Liver (tissue), 9 donors: ENCODE results near the gene WWC2. TPM values are rescaled to one million over a fixed set of nuclear protein-coding genes. Genes with fewer than 3 reads are reported as not detected.

Experiments used
- DNase-seq: peaks from one replicate; pipeline ENCODE4 v3.0.0-alpha.2; 2017; ENCODE audit warnings: low spot score
- H3K27ac ChIP-seq, 2 donors: one replicate each; pipeline ENCODE4 v1.7.0; 2013; ENCODE audit warnings: inconsistent platforms in 2 of 2, low read length in 2 of 2, control low read depth in 1 of 2, low read depth in 1 of 2, mild to moderate bottlenecking in 1 of 2
- H3K27me3 ChIP-seq, 4 donors: one replicate each; pipeline versions ENCODE4 v1.6.1 to v1.7.0; 2013; ENCODE audit warnings: low read length in 3 of 4, inconsistent platforms in 1 of 4, mild to moderate bottlenecking in 1 of 4, moderate library complexity in 1 of 4; ENCODE audit not compliant: control insufficient read depth in 4 of 4, insufficient read depth in 4 of 4
- H3K36me3 ChIP-seq, 4 donors: one replicate each; pipeline versions ENCODE4 v1.6.1 to v1.7.0; 2013; ENCODE audit warnings: low read length in 3 of 4, mild to moderate bottlenecking in 3 of 4, low read depth in 1 of 4, moderate library complexity in 1 of 4; ENCODE audit not compliant: control insufficient read depth in 4 of 4, insufficient read depth in 3 of 4
- H3K4me1 ChIP-seq, 4 donors: one replicate each; pipeline versions ENCODE4 v1.6.1 to v1.7.0; 2013; ENCODE audit warnings: low read length in 3 of 4, mild to moderate bottlenecking in 3 of 4, moderate library complexity in 1 of 4; ENCODE audit not compliant: control insufficient read depth in 4 of 4, insufficient read depth in 4 of 4
- H3K4me3 ChIP-seq, 3 donors: one replicate each; pipeline versions ENCODE4 v1.6.1 to v1.7.0; 2013; ENCODE audit warnings: low read length in 3 of 3, control low read depth in 1 of 3, low read depth in 1 of 3, mild to moderate bottlenecking in 1 of 3
- H3K9ac ChIP-seq, 2 donors: one replicate each; pipeline ENCODE4 v1.7.0; 2013; ENCODE audit warnings: low read length in 2 of 2, mild to moderate bottlenecking in 2 of 2, moderate library complexity in 2 of 2, control low read depth in 1 of 2, low read depth in 1 of 2
- H3K9me3 ChIP-seq, 4 donors: one replicate each; pipeline versions ENCODE4 v1.6.1 to v1.7.0; 2013; ENCODE audit warnings: low read length in 3 of 4; ENCODE audit not compliant: control insufficient read depth in 4 of 4
- EGR1 ChIP-seq, 2 donors: IDR thresholded peaks; 2 replicates each; pipeline ENCODE4 v1.6.1; 2016 to 2018; ENCODE audit warnings: antibody characterized with exemption in 2 of 2, low read depth in 2 of 2
- FOXA1 ChIP-seq: IDR thresholded peaks from 2 replicates; pipeline ENCODE4 v1.6.1; 2016; ENCODE audit warnings: antibody characterized with exemption
- FOXA2 ChIP-seq: IDR thresholded peaks from 2 replicates; pipeline ENCODE4 v1.6.1; 2016; ENCODE audit warnings: antibody characterized with exemption
- GABPA ChIP-seq, 2 donors: IDR thresholded peaks in 1 of 2; conservative IDR thresholded peaks in 1 of 2; 2 replicates each; pipeline ENCODE4 v1.6.1; 2016; ENCODE audit warnings: antibody characterized with exemption in 2 of 2, mild to moderate bottlenecking in 1 of 2, moderate library complexity in 1 of 2
- HNF4A ChIP-seq, 2 donors: conservative IDR thresholded peaks; 2 replicates each; pipeline ENCODE4 v1.6.1; 2016; ENCODE audit warnings: antibody characterized with exemption in 2 of 2, mild to moderate bottlenecking in 2 of 2
- HNF4G ChIP-seq: IDR thresholded peaks from 2 replicates; pipeline ENCODE4 v1.6.1; 2016; ENCODE audit warnings: antibody characterized with exemption
- JUND ChIP-seq, 2 donors: IDR thresholded peaks; 2 replicates each; pipeline ENCODE4 v1.6.1; 2016; ENCODE audit warnings: antibody characterized with exemption in 2 of 2
- RXRA ChIP-seq, 2 donors: IDR thresholded peaks; 2 replicates each; pipeline ENCODE4 v1.6.1; 2017 to 2018; ENCODE audit warnings: antibody characterized with exemption in 2 of 2, mild to moderate bottlenecking in 1 of 2
- TAF1 ChIP-seq: conservative IDR thresholded peaks from 2 replicates; pipeline ENCODE4 v1.6.1; 2016; ENCODE audit warnings: antibody characterized with exemption, mild to moderate bottlenecking
- YY1 ChIP-seq: IDR thresholded peaks from 2 replicates; pipeline ENCODE4 v1.6.1; 2016; ENCODE audit warnings: antibody characterized with exemption, mild to moderate bottlenecking
- WGBS: extraction: QIAGEN DNeasy Blood & Tissue Kit; methylation state at CpG from one replicate; pipeline ENCODE4 v1.1.7; 2013; 5-methylcytosine and 5-hydroxymethylcytosine counted together
- polyA plus RNA-seq, 2 donors: library from polyadenylated mRNA; stranded (reverse) in 1 of 2; unstranded in 1 of 2; fragments of 200-250 nt in 1 of 2; fragments of >200 nt in 1 of 2; fragmentation: Nextera tagmentation in 1 of 2; extraction: Ambion mirVana in 1 of 2; gene quantifications; one replicate each; pipeline versions ENCODE4 v1.2.1 to v1.2.3, GENCODE V29; 2013 to 2015
- total RNA-seq, 2 donors: library from RNA; depleted of rRNA; stranded (reverse); fragments of >200 nt; gene quantifications; one replicate each; pipeline ENCODE4 v1.2.3, GENCODE V29; 2014
- TF ChIP-seq, protein P1 (sequence below): fragments of 150-350 bp; IDR thresholded peaks from 2 replicates; pipeline ENCODE4 v1.5.1; 2017; ENCODE audit warnings: improper control_type of control experiment, low read depth, low read length; ENCODE audit not compliant: missing input control
- TF ChIP-seq, protein P2 (sequence below): IDR thresholded peaks from 2 replicates; pipeline ENCODE4 v1.6.1; 2016; ENCODE audit warnings: antibody characterized with exemption
- TF ChIP-seq, protein P3 (sequence below): IDR thresholded peaks from 2 replicates; pipeline ENCODE4 v1.6.1; 2016; ENCODE audit warnings: antibody characterized with exemption
- TF ChIP-seq, protein P4 (sequence below): IDR thresholded peaks from 2 replicates; pipeline ENCODE4 v1.6.1; 2016; ENCODE audit warnings: antibody characterized with exemption, mild to moderate bottlenecking
- donor health status: healthy.
- donor health status: healthy.
- donor health status: healthy.
- donor health status: healthy.
- donor health status: healthy.

Gene WWC2
- total and polyA plus RNA-seq, 4 donors = 8.6 to 60.1 (median 13.3) TPM

DNA sequence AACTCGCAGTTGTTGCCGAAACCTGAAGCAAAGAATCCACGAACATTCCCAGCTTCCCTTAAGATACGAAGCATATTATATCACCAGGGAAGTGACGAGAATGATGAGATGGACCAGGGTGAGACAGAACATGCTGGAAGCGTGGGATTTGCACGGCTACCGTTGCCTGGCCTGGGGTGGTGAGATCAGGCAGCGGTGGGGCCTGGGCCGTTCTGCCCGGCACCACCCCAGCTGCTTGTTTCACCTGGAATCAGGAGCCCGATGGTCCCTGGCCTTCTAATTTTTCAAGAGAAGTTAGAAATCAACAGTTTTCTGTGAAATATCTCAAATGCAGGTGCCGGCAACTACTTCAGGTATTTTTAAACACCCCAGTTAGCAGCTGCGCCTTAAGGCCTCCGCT, 215.3 kb downstream of the WWC2 start:
- Histone ChIP-seq H3K27me3 (no peaks in the 10 kb centered on the region), H3K36me3 (peaks cover 2 to 48% (median 25%) of the 10 kb centered on the region in 4 donors), H3K4me1 (no peaks in the 10 kb centered on the region), H3K9ac (no peak overlapping the region), H3K27ac (no peak overlapping the region), H3K9me3 (no peaks in the 10 kb centered on the region), H3K4me3 (no peak overlapping the region)
- no peak for DNase-seq
- TF ChIP-seq HNF4G (no peak), RXRA (IDR thresholded peaks at IDR 0.05) (no peak), HNF4A (conservative IDR thresholded peaks at IDR 0.05) (no peak), FOXA1 (no peak), YY1 (no peak), JUND (IDR thresholded peaks at IDR 0.05) (no peak), GABPA (IDR thresholded peaks at IDR 0.05 in 1 of 2, conservative IDR thresholded peaks at IDR 0.05 in 1 of 2) (no peak), FOXA2 (no peak), EGR1 (IDR thresholded peaks at IDR 0.05; ENCODE audit: low read depth in 2 of 2) (no peak), TAF1 (no peak)
- TF ChIP-seq, protein P1, sequence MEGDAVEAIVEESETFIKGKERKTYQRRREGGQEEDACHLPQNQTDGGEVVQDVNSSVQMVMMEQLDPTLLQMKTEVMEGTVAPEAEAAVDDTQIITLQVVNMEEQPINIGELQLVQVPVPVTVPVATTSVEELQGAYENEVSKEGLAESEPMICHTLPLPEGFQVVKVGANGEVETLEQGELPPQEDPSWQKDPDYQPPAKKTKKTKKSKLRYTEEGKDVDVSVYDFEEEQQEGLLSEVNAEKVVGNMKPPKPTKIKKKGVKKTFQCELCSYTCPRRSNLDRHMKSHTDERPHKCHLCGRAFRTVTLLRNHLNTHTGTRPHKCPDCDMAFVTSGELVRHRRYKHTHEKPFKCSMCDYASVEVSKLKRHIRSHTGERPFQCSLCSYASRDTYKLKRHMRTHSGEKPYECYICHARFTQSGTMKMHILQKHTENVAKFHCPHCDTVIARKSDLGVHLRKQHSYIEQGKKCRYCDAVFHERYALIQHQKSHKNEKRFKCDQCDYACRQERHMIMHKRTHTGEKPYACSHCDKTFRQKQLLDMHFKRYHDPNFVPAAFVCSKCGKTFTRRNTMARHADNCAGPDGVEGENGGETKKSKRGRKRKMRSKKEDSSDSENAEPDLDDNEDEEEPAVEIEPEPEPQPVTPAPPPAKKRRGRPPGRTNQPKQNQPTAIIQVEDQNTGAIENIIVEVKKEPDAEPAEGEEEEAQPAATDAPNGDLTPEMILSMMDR = no peak
- TF ChIP-seq, protein P2, sequence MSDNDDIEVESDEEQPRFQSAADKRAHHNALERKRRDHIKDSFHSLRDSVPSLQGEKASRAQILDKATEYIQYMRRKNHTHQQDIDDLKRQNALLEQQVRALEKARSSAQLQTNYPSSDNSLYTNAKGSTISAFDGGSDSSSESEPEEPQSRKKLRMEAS = no peak
- TF ChIP-seq, protein P3, sequence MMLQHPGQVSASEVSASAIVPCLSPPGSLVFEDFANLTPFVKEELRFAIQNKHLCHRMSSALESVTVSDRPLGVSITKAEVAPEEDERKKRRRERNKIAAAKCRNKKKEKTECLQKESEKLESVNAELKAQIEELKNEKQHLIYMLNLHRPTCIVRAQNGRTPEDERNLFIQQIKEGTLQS = no peak
- WGBS = 97% methylated on average over 15 of the region's 15 CpGs

DNA sequence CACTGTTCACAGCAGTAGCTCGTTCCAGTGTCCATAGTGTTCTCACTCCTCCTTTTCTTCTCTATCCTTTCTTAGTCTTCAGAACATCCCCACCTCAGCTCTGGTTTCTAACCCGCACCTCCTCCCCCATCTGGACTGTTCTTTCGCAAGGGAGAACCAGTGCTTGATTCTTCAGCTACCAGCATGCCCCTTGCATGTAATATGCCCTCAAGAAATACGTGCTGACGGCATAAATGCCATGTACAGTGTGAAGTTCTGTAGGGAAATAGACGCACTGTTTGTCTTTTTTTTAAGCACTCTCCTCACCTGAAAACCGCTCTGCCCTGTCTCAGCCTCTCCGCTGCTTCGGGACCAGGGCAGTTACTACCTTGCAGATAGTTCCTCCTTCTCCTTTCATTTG, 215.7 kb downstream of the WWC2 start:
- Histone ChIP-seq H3K9ac (no peak overlapping the region), H3K4me3 (no peak overlapping the region), H3K36me3 (peaks cover 2 to 48% (median 25%) of the 10 kb centered on the region in 4 donors), H3K9me3 (no peaks in the 10 kb centered on the region), H3K27me3 (no peaks in the 10 kb centered on the region), H3K4me1 (no peaks in the 10 kb centered on the region), H3K27ac (no peak overlapping the region)
- DNase-seq = no peak
- 91% methylated on average over 9 of the region's 9 CpGs for WGBS
- TF ChIP-seq, protein P3 = no peak
- TF ChIP-seq FOXA1 (no peak), GABPA (IDR thresholded peaks at IDR 0.05 in 1 of 2, conservative IDR thresholded peaks at IDR 0.05 in 1 of 2) (no peak), HNF4A (conservative IDR thresholded peaks at IDR 0.05) (no peak)
- TF ChIP-seq, protein P4, sequence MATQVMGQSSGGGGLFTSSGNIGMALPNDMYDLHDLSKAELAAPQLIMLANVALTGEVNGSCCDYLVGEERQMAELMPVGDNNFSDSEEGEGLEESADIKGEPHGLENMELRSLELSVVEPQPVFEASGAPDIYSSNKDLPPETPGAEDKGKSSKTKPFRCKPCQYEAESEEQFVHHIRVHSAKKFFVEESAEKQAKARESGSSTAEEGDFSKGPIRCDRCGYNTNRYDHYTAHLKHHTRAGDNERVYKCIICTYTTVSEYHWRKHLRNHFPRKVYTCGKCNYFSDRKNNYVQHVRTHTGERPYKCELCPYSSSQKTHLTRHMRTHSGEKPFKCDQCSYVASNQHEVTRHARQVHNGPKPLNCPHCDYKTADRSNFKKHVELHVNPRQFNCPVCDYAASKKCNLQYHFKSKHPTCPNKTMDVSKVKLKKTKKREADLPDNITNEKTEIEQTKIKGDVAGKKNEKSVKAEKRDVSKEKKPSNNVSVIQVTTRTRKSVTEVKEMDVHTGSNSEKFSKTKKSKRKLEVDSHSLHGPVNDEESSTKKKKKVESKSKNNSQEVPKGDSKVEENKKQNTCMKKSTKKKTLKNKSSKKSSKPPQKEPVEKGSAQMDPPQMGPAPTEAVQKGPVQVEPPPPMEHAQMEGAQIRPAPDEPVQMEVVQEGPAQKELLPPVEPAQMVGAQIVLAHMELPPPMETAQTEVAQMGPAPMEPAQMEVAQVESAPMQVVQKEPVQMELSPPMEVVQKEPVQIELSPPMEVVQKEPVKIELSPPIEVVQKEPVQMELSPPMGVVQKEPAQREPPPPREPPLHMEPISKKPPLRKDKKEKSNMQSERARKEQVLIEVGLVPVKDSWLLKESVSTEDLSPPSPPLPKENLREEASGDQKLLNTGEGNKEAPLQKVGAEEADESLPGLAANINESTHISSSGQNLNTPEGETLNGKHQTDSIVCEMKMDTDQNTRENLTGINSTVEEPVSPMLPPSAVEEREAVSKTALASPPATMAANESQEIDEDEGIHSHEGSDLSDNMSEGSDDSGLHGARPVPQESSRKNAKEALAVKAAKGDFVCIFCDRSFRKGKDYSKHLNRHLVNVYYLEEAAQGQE = no peak
